AG08396 (cell line): Measurements from ENCODE around the gene ZFP37.
"Not testable (repeated sequence)": the region's sequence is repeated elsewhere in the genome, so short reads cannot be mapped to it uniquely, and the experiment has no call there.

Experiments used
- DNase-seq: peaks from one replicate; pipeline ENCODE4 v3.0.0; 2012; ENCODE audit warnings: low spot score, mixed read lengths

ZFP37 gene

GRCh38 chr9:113056191-113057106, at the start of gene ZFP37:
Gene ZFP37 (minus strand): TSS chr9:113056724. CDS start chr9:113056688, 36 bp downstream.
- DNase-seq = peak; percentile 95

- DNase-seq = not testable (repeated sequence)
Measured at GRCh38 chr9:113105345-113105744, 48.8 kb upstream of the ZFP37 start.

DNA sequence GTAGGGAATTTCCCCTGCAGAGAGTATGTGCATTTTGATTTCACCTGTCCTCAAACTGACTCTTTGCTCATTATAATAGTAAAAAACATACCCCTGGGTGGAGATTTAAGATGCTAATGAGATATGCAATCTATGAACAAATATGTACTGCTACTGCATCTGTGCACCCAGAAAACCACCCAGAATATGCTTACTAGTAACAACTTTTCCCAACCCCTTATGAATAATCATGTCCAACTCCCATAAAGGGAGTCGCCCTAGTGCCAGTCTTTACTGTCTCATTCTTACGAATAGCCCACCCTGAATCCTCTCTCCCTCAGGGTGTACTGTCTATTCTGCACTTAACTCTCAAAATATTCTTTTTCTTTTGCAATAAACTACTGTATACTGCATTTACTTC, 39.0 kb upstream of the ZFP37 start:
- DNase-seq = no peak

DNA sequence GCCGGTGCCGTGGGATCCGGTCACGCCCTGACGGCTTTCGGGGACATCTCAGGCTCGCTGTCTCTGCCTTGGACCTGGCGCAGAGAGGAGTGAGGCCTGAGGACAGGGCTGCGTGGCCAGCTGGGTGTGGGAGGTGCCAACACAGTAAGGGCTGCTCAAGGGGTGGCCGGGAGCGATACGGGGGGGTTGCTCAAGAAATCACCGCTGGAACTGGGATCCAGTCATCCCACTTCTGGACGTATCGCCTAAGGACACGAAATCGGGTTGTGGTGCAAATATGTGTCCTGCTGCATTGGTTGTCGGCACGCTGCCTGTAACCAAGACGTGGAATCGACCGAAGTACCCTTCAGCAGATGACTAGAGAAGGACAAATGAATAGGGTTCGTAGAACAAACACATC, 33.4 kb upstream of the ZFP37 start:
- DNase-seq = not testable (repeated sequence)

DNA sequence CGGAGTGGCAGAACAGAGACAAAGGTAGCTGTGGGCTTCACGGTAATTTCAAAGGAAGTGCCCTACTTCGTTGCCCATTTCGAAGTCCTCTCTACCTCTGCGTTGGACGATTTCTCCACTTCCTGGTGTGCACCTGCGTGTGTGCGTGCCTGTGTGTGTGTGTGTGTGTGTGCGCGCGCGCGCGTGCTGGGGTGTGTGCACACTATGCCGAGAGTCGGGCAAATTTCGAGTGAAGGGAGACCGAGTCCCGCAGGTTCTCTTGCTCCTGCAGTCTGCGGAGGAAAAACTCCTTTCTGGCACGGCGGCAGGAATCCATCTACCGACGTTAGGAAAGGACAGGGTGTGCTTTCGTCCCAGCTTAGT, 32.6 kb upstream of the ZFP37 start:
- DNase-seq = not testable (repeated sequence)

DNA sequence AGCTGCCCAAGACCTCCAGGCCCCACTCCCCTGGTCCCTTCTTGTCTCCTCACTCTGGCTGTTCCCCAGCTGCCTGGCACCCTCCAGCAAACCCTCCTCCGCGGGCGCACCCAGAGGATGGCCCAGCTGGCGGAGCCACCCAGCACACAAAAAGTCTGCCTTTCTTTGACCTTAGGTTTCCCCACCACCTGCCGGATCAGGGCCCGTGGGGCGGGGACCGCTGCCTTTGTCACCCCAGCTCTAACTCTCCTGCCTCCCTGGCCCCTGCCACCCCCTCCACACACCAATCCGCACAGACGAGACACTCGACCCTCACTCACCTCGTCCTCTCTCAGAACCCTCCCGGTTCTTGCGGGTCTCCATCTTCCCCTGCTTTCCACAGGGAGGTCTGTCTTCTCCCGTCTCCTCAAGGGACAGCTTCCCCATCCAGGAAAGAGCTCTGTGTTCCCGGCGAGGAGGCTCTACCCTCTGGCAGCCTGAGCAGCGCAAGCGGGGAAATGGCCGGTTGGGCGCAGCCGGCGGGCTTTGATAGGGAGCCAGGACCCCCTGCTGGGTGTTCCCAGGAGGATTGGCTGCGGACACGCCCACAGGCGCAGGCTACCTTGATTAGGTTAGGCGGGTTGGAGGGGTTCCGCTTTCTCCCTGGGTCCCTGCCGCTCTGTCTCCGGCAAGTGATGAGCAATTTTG, 32.1 kb upstream of the ZFP37 start:
- DNase-seq = not testable (repeated sequence)

DNA sequence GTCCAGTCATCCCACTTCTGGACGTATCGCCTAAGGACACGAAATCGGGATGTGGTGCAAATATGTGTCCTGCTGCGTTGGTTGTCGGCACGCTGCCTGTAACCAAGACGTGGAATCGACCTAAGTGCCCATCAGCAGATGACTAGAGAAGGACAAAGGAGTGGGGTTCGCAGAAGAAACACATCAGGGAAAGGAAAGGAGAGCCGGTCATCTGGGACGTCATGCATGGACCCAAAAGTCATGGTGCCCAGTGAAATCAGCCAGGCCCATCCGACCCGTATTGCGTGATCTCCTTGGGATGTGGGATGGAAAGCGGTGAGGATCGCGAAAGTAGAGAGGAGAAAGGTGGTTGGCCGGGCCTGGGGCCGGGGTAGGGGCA, 6.4 kb upstream of the ZFP37 start:
- not testable (repeated sequence) for DNase-seq

DNA sequence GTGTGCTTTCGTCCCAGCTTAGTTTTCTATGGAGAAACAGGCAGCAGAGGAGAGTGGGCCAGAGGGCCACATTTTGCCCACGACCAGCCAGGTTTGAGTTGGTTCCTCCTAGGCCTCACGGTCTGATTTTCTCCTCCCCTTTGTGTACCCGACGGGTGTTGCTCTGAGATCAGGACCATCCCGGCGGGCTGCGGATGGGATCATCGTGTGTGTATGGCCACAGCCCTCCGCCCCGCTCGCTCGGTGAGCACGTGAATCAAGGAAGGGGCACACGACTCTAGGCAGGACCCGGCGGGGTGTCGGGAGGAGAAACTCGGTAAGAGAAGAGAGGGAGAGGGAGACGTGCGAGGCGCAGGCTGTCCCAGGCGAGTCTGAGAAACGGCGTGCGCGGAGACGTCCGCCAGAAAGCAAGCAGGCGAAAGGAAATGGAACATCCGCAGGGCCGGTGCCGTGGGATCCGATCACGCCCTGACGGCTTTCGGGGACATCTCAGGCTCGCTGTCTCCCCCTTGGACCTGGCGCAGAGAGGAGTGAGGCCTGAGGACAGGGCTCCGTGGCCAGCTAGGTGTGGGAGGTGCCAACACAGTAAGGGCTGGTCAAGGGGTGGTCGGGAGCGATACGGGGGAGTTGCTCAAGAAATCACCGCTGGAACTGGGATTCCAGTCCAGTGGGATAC, 5.9 kb upstream of the ZFP37 start:
- DNase-seq = not testable (repeated sequence)

DNA sequence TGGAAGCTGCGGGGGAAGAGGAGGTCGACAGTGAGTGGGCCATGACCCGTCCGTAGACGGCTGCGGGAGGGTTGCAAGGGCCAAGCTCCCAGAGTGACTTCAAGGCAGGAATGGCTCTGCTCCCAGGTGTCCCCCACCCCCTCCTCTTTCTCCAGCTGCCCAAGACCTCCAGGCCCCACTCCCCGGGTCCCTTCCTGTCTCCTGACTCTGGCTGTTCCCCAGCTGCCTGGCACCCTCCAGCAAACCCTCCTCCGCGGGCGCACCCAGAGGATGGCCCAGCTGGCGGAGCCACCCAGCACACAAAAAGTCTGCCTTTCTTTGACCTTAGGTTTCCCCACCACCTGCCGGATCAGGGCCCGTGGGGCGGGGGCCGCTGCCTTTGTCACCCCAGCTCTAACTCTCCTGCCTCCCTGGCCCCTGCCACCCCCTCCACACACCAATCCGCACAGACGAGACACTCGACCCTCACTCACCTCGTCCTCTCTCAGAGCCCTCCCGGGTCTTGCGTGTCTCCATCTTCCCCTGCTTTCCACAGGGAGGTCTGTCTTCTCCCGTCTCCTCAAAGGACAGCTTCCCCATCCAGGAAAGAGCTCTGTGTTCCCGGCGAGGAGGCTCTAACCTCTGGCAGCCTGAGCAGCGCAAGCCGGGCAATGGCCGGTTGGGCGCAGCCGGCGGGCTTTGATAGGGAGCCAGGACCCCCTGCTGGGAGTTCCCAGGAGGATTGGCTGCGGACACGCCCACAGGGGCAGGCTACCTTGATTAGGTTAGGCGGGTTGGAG, 4.7 kb upstream of the ZFP37 start:
- DNase-seq = not testable (repeated sequence)

DNA sequence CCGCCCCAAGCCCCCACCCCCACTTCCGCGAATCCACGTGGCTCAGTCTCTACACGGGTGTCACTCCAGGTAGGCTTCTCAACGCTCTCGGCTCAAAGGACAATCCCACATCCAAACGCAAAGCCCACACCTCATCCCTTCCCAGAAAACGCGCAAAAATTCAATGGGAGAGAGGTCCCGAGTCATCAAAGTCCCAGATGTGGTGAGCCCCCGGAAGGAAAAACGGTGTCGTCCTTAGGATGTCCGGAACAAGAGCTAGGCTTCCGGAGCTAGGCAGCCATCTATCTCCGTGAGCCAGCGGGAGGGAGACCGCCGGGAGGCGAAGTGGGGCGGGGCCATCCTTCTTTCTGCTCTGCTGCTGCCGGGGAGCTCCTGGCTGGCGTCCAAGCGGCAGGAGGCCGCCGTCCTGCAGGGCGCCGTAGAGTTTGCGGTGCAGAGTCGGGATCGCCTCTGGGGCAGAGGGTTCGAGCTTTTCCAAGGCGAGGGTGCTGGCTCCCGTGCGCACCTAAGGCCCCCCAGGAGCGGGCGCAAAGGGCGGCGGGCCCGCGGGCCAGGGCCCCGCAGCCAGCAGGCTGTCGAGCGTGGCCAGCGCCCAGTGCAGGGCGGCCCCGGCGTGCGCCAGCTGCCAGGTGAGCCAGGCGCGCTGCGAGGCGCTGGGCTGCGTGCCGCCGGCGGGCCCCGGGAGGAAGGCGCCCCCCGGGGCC, 3.2 kb upstream of the ZFP37 start:
- DNase-seq = not testable (repeated sequence)

DNA sequence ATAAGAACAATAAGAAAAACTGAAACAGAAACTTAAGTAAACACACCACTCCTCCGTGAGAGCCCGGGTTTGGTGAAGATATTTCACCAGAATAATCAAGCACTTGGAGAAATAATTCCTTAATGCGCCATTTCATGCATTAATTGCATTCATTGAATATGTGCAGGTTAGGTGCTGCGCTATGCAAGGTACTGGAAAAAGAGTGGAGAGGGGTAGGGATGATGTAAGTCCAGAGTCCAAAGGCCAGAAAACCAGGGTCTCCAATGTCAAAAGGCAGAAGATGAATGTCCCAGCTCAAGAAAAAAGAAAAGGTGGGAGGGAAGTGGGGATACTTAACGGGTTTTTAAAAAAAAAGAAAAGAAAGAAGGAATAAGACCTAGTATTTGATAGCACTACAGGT, 669 bp upstream of the ZFP37 start:
- peak; percentile 12 for DNase-seq

DNA sequence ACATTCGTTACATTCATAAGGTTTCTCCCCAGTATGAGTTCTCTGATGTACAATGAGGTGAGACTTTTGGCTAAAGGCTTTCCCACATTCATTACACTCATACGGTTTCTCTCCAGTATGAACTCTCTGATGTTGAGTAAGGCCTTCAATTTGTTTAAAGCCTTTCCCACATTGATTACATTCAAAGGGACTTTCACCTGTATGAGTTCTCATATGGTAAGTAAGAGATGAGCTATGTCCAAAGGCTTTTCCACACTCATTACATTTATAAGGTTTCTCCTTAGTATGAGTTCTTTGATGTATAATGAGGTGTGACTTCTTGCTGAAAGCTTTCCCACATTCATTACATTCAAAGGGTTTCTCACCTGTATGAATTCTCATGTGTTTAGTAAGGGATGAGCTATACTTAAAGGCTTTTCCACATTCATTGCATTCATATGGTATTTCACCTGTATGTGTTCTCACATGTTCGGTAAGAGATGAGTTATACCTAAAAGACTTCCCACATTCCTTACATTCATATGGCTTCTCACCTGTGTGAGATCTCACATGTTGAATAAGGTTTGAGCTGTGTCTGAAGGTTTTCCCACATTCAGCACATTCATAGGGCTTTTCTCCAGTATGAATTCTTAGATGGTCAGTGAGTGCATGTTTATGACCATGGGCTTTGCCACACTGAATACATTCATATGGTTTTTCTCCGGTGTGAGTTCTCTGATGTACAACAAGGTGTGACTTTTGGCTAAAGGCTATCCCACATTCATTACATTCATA, 13.5 kb downstream of the ZFP37 start:
- DNase-seq = no peak

DNA sequence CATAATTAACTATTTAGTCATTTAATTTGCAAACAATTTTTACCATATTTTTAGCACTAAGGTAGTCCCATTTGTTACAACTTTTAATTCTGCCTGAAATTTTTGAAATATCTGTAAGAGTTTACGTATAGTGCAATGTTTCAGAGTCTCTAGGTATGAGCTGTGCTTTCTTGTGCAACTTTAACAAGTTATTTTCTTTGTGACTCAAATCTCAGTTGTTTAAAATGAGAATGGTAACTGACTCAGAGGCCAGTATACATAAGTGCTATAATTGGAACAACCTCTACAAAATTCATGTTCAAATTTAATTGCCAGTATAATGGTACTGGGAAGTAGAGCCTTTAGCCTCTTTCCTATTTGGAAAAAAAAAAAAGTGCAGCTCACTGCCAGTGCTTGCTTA, 30.3 kb downstream of the ZFP37 start:
- peak; percentile 6 for DNase-seq

- DNase-seq = no peak
Measured at GRCh38 chr9:113018247-113018646, 38.3 kb downstream of the ZFP37 start.

DNA sequence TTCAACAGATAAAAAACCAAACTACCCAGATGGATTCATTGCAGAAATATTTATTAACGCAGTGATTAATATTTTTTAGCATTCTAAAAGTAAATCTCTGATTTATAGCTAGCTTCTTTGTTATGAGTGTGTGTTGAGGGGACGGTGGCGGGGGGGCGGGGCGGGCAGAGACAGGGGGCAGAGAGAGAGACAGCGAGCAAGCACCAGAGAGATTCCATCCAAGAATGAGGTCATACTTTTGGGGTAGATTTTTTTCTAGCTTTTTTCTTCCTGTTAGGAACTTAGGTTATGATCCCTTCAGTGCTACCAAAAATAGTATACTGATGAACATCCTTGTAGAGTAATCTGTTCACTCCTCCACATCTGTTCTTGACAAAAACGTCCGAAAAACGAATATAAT, 44.0 kb downstream of the ZFP37 start:
- no peak for DNase-seq

- DNase-seq = peak; percentile 75
Measured at GRCh38 chr9:113011911-113012381, 44.6 kb downstream of the ZFP37 start, which contains the start of gene ZNF883. Gene ZNF883 (minus strand): TSS chr9:113012192.

DNA sequence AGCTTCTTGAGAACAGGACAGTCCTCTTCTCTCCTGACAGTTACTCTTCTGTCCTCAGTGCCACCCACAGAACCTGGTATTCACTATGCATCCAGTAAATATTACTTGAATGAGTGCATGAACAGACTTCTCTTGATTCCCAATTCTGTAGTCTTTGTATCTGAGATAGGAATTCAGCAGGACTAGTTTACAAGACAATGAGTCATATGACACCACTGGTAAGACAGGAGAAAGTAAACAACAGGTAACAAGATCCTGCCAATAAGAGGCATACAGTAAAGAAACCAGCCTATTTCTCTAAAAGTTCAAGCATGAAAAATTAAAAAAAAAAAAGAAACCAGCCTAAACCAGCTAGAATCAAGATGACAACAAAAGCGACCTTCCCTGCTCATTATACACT, 50.7 kb downstream of the ZFP37 start:
- DNase-seq = no peak

DNA sequence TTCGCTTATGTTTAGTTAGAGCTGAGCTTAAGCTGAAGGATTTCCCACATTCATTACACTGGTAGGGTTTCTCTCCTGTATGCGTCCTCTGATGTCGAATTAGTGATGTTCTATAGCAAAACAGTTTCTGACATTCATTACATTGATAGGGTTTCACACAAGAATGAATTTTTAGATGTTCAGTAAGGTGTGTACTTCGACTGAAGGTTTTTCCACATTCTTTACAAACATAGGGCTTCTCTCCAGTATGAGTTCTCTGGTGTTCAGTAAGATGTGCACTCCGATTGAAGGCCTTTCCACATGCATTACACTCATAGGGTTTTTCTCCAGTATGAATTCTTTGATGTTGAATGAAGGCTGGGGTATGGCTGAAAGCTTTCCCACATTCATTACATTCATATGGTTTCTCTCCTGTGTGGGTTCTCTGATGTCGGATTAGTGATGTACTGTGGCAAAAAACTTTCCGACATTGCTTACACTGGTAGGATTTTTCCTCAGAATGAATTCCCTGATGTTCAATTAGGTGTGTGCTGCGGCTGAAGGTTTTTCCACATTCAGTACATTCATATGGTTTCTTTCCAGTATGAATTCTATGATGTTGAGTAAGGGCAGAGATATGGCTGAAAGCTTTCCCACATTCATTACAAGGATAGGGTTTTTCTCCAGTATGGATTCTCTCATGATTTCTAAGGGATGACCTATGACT, 59.1 kb downstream of the ZFP37 start:
- DNase-seq = no peak
